Measurements from ENCODE around the gene MYO15A.
A peak's percentile ranks its signal among the peaks of the same experiment; 100 is the strongest.

The MYO15A gene

GRCh38 chr17:18138065-18138749 is 29.7 kb downstream of the MYO15A start:
- no peak for DNase-seq

- no peak for DNase-seq
These were observed 30.5 kb downstream of the MYO15A start for GRCh38 chr17:18139092-18139491.

GRCh38 chr17:18139498-18139897 is 30.9 kb downstream of the MYO15A start:
- DNase-seq, result no peak

DNA sequence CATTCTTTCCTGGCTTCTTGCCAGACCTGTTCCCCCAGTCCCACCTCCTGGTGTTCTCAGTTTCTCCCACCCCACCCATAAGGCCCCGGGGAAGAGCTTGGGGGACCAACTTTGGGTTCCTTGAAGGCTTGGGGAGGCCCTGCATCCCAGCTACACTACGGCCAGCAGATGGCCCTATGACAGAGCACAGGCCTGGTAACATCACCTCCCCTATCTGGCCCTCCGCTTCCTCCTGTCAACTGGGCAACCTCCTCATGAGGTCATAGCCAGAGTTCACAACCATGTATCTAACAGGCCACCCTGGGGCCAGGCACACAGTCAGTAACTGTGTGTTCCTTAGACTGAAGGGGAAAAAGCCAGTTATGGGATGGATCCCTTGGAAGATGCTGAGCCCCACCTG is 31.4 kb downstream of the MYO15A start:
- DNase-seq, result no peak

DNA sequence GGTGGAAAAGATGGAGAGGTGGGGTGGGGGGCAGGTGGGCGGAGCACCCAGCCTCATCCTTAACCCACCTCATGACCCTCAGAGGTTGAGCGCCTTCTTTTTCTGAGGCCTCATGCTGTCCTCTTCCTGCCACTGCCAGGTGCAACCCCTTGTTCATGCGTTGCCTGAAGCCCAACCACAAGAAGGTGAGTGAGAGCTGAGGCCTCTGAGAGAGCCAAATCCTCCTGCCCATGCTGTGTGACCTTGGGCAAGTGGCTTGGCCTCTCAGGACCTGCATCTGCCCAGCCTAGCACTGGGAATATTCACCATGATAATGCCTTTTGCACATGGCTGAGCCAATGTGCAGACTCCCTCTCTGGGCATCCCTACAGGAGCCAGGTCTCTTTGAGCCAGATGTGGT is 32.1 kb downstream of the MYO15A start:
- DNase-seq, result no peak

- DNase-seq, result peak; percentile 43
These were observed 32.8 kb downstream of the MYO15A start for GRCh38 chr17:18141210-18141803.

DNA sequence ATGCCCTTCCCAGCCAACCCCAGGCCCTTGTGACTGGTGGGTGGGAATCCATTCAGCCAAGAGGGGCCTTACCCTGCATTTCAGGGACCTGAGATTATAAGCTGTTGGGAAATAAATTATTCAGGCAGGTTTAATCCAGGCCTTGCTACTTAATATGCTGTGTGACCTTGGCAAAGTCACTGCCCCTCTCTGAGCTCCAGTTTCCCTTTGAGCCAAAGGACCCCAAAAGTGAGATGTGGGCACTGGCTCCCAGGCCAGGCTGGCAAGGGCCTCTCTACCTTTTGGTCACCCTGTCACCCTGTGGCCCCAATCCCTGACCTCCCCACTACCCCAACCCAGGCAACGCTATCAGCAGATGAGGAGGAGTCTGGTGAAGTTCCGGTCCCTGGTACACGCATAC is 33.9 kb downstream of the MYO15A start:
- no peak for DNase-seq

GRCh38 chr17:18143044-18143936 is 34.7 kb downstream of the MYO15A start:
- no peak for DNase-seq

DNA sequence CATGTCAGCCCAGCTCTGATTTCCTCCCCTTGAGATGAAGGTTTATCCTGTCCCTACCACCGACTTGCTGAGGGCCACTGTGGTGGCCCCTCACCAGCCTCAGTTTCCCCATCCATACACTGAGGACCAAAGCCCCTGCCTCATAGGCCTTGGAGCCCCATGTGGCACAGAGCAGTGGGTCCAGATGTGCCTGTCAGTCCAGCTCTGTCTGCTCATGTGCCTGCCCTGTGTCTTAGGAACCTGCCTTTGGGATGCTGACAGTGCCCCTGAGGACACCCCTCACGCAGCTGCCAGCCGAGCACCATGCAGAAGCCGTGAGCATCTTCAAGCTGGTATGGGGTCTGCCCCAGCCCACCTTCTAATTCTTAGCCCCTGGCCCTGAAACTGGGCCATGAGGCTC is 35.7 kb downstream of the MYO15A start:
- DNase-seq, result no peak

DNA sequence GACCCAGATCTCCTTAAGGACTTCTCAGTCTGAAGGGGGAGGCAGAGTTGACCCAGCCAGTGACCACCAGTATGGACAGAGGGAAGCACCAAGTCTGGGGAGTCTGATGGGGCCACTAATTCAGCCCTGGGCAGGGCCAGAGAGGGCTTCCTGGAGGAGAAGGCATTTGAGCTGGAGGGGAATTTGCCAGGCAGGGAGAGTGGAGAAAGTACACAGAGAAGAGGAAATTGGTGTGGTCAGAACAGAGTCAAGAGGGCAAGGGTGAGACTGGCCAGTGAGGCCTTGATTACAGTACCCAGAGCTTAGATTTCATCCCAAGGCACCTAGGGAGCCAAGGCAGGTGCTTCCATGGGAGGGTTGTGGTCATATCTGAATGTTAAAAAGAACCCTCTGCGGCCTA is 36.3 kb downstream of the MYO15A start:
- DNase-seq, result no peak

- no peak for DNase-seq
These were observed 37.3 kb downstream of the MYO15A start for GRCh38 chr17:18145811-18146210.

DNA sequence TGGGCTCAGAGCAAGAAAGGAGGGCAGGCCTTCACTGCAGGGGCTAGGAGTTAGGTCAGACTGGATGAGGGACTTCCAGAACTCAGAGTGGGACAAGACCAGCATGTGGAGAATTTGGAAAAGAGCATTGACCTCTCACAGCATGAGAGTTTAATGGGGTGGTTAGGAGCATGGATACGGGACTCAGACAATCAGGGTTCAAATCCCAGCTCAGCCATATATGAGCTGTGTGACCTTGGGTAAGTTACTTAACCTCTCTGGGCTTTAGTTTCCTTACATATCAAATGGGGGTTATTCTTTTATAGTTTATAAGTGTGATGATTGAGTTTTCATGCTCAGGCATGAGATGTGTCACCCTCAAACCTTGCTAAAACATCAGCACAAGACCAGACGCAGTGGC is 37.7 kb downstream of the MYO15A start:
- DNase-seq, result no peak

- no peak for DNase-seq
These were observed 38.4 kb downstream of the MYO15A start for GRCh38 chr17:18146980-18147379.

GRCh38 chr17:18148586-18148985 is 40.0 kb downstream of the MYO15A start:
- no peak for DNase-seq

DNA sequence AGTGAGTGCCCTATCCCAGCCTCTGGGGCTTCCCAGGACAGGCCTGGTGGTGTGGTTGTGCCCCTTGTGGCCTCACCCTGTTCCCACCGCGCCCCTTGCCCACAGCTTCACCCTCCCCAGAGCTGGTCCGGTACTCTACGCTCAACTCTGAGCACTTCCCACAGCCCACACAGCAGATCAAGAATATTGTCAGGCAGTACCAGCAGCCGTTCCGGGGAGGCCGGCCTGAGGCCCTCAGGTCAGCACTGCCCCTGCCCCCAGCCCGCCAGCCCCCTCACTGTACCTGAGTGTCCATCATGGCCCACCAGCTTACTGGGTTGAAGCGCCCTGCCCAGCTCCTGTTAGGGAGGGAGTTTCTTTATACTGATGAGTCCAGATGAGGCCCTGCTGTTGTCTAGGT is 42.7 kb downstream of the MYO15A start:
- DNase-seq, result no peak

DNA sequence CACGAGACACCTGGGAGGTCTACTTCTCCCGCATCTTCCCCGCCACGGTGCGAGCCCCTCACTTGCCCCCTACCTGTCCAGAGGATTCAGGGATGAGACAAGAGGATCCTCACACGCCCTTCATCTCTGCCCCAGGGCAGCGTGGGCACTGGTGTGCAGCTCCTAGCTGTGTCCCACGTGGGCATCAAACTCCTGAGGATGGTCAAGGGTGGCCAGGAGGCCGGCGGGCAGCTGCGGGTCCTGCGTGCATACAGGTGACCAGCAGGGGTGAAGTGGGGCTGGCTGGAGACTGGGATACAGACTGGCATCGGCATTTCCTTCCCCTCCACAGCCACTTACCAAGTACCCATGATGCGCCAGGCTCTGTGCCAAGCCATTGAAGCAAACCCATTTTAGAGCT is 46.6 kb downstream of the MYO15A start:
- DNase-seq, result no peak

DNA sequence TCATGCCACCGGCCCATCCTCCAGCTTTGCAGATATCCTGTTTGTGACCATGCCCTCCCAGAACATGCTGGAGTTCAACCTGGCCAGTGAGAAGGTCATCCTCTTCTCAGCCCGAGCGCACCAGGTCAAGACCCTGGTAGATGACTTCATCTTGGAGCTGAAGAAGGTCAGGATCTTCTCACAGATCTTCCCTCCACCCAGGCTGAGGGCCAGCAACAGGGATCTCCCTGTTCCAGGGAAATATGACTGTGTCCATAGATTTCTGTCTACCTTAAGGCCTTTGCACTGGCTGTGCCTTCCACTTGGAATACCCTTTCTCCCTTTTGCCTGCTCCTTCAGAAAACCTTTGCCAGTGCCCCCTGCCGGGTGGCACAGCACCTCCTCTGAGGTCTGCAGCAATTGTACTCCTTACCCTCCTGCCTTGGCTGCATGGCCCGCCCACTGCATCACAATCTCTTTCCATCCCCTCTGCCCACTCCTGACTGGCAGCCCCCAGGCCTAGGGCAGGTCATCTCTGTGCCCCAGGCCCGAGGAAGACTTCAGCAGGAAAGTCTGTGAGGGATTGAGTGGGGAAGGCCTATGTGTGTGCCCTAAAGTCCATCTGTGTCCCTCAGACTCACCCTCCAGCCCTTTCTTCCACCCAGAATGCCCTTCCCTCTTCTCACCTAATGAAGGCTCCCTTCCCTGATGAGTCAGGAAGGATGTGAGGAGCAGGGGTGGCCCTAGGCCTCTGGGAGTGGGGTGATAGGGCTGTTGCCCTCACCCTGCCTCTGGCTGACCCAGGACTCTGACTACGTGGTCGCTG is 47.8 kb downstream of the MYO15A start:
- no peak for DNase-seq

DNA sequence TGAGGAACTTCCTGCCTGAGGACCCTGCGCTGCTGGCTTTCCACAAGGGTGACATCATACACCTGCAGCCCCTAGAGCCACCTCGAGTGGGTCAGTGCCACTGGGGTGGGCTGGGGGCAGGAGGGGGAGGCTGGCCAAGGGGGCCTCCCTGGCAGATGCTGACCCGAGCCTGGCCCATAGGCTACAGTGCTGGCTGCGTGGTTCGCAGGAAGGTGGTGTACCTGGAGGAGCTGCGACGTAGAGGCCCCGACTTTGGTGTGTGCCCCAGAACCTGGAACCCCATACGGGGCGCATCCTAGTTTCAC is 48.4 kb downstream of the MYO15A start:
- DNase-seq, result no peak

GRCh38 chr17:18157354-18157985 is 48.9 kb downstream of the MYO15A start:
- no peak for DNase-seq

DNA sequence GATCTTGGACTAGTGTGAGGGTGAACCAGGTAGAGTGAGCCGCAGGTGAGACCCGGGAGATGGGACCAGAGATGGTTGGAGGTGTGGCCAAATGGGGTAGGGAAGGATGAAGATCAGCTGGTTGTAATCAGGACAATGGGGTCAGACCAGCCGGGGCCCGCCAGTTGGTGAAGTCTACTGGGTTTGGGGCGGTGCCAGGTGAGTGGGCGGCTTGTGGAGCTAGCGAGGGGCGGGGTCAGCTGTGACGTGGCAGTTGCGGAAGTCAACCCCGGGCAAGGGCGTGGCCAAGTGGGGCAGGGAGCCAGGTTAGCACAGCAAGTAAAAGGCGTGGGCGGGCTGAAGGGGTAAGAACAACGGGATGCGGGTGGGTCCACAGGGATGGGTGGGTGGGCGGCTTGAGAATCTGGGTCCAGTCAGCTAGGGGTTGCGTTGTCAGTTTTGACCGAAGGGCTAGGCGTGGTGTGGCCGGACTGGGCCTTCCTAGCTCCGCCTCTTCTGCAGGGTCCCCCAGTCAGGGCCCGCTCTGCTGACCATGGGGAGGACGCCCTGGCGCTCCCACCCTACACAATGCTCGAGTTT is 49.6 kb downstream of the MYO15A start:
- peak; percentile 63 for DNase-seq

GRCh38 chr17:18159551-18160120 is 51.1 kb downstream of the MYO15A start:
- no peak for DNase-seq
